ENCODE measurements around the gene ADGRD1. TPM values are rescaled to one million over a fixed set of nuclear protein-coding genes. Genes with fewer than 3 reads are reported as not detected.

ADGRD1 gene
- total and polyA plus RNA-seq, 2 of the 8 experiments (the other 6 are each of a cell fraction or from before 2014, with no cell fraction given) = 0.36 to 0.48 TPM

DNA sequence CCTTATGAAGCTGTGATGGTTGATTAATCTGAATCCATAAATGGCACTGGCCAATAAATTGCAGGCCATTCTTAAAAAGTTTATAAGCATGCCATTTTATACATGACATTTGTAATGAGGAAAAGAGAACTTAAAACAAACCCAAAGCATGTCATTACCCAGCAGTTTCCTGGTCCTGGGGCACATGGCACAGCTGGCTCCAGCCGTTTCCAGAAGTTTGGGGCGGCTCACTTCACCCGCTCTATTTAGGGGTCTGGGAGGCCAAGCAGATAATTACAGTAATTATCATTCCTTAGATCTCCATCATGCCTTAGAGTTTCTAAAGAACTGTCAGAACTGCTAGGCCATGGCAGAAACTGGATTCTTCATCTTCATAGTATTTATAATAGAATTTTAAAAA lies 6.4 kb downstream of the ADGRD1 start:
- H4K5ac ChIP-seq (ENCODE audit: insufficient read length, low read depth, low read length) = no peak overlapping the region
- peaks cover 0 to 4% (median 2%) of the 10 kb centered on the region in 4 experiments; a peak in 3 of 7 replicates for H3K4me1 ChIP-seq (replicated peaks in 1 of 4; ENCODE audit: control insufficient read depth in 3 of 4, insufficient read depth in 4 of 4, low read length in 3 of 4)
- no peak overlapping the region for H3K4me3 ChIP-seq (ENCODE audit: extremely low read depth in 1 of 4, insufficient read depth in 2 of 4, low read depth in 3 of 4, low read length in 4 of 4)
- no peak overlapping the region for H3K18ac ChIP-seq (ENCODE audit: extremely low read depth, low read length)
- H2BK12ac ChIP-seq (ENCODE audit: low read depth, low read length) = no peak overlapping the region
- H3K4ac ChIP-seq (replicated peaks; ENCODE audit: insufficient read length, low read depth, low read length) = no peak overlapping the region
- no peak overlapping the region for H4K8ac ChIP-seq (ENCODE audit: extremely low read depth, insufficient read depth, low read length)
- ChIA-PET CTCF (ENCODE audit: partially characterized antibody) (no interaction called here), POLR2A (ENCODE audit: partially characterized antibody) (no interaction called here)
- no peak overlapping the region for H4K91ac ChIP-seq (replicated peaks; ENCODE audit: insufficient read length, low read length)
- H4K20me1 ChIP-seq (replicated peaks in 1 of 2; ENCODE audit: control insufficient read depth in 1 of 2, insufficient read depth in 2 of 2, low read length in 2 of 2) = peaks cover 0 to 4% of the 10 kb centered on the region in 2 experiments
- no peak for FAIRE-seq
- H3K23me2 ChIP-seq (ENCODE audit: low read depth, low read length) = peaks cover 3% of the 10 kb centered on the region; the same call in 1 of the 2 replicates
- no peak overlapping the region for H2AFZ ChIP-seq (ENCODE audit: low read length)
- H3K27ac ChIP-seq (ENCODE audit: low read depth, low read length) = no peak overlapping the region
- H2AK5ac ChIP-seq (ENCODE audit: low read depth, low read length) = no peak overlapping the region
- no peak overlapping the region for H3K14ac ChIP-seq (ENCODE audit: insufficient read length)
- no peak overlapping the region for H3K23ac ChIP-seq (ENCODE audit: insufficient read length)
- H2BK20ac ChIP-seq (ENCODE audit: low read length) = no peak overlapping the region
- H3K36me3 ChIP-seq (ENCODE audit: control insufficient read depth in 2 of 4, insufficient read depth in 4 of 4, low read length in 3 of 4) = no peaks in the 10 kb centered on the region
- 0 out of 7 replicates have a peak, but pooled peaks cover 0 to 2% (median 0%) of the 10 kb centered on the region in 4 experiments for H3K27me3 ChIP-seq (replicated peaks in 1 of 4; ENCODE audit: control insufficient read depth in 3 of 4, extremely low read depth in 1 of 4, insufficient read depth in 3 of 4, low read length in 3 of 4)
- no peaks in the 10 kb centered on the region for H3K79me2 ChIP-seq (ENCODE audit: control insufficient read depth in 1 of 2, insufficient read depth in 2 of 2, low read length in 2 of 2)
- H2BK5ac ChIP-seq (ENCODE audit: low read depth, low read length) = no peak overlapping the region
- no peak for DNase-seq (ENCODE audit: low read depth in 1 of 2, low spot score in 2 of 2)
- H2BK120ac ChIP-seq (replicated peaks; ENCODE audit: low read depth, low read length) = no peak overlapping the region
- WGBS, 2 experiments (ENCODE audit: extremely low coverage in 1 of 2, insufficient coverage in 1 of 2, insufficient read length in 1 of 2, insufficient replicate concordance in 2 of 2, low coverage in 1 of 2, low lambda C conversion rate in 2 of 2, missing lambda C conversion rate in 1 of 2) = 92% methylated on average over 3 of the region's 3 CpGs; no CpG with 5 or more reads in 1 of the 2 experiments
- H3K79me1 ChIP-seq (ENCODE audit: low read depth, low read length) = no peaks in the 10 kb centered on the region
- no peaks in the 10 kb centered on the region for H3K9me3 ChIP-seq (ENCODE audit: insufficient read depth in 2 of 2, low read depth in 1 of 2, low read length in 1 of 2)
- H3K56ac ChIP-seq (replicated peaks; ENCODE audit: insufficient read length, low read depth, low read length) = no peak overlapping the region
- H2BK15ac ChIP-seq (ENCODE audit: low read length) = no peak overlapping the region
- H3K4me2 ChIP-seq (ENCODE audit: insufficient read depth in 1 of 2, low read depth in 2 of 2, low read length in 2 of 2) = no peak overlapping the region
- no peak overlapping the region for H3K9ac ChIP-seq (replicated peaks in 1 of 4; ENCODE audit: extremely low read depth in 1 of 4, low read depth in 3 of 4, low read length in 3 of 4)
- TF ChIP-seq RXRA (IDR thresholded peaks at IDR 0.05; ENCODE audit: insufficient read depth, low read depth, low read length) = no peak
- no peak for TF ChIP-seq POU5F1 (IDR thresholded peaks at IDR 0.05; ENCODE audit: low read depth, low read length)
- TF ChIP-seq CBX8 (IDR thresholded peaks at IDR 0.05; ENCODE audit: borderline replicate concordance, low read depth, low read length) = no peak
- TF ChIP-seq RAD21 (IDR thresholded peaks at IDR 0.05 in 1 of 2, conservative IDR thresholded peaks at IDR 0.05 in 1 of 2; ENCODE audit: low read depth in 2 of 2, low read length in 2 of 2) = no peak
- TF ChIP-seq GTF2F1 (IDR thresholded peaks at IDR 0.05; ENCODE audit: borderline replicate concordance, low read depth, low read length) = no peak
- TF ChIP-seq CEBPB (IDR thresholded peaks at IDR 0.05; ENCODE audit: low read depth, low read length) = no peak
- no peak for TF ChIP-seq TBP (IDR thresholded peaks at IDR 0.05; ENCODE audit: low read depth, low read length)
- no peak for TF ChIP-seq RBBP5 (IDR thresholded peaks at IDR 0.05; ENCODE audit: borderline replicate concordance, low read depth, low read length)
- TF ChIP-seq BRCA1 (IDR thresholded peaks at IDR 0.05; ENCODE audit: low read depth, low read length) = no peak
- TF ChIP-seq, protein P1, sequence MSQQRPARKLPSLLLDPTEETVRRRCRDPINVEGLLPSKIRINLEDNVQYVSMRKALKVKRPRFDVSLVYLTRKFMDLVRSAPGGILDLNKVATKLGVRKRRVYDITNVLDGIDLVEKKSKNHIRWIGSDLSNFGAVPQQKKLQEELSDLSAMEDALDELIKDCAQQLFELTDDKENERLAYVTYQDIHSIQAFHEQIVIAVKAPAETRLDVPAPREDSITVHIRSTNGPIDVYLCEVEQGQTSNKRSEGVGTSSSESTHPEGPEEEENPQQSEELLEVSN (IDR thresholded peaks at IDR 0.05) = no peak
- no peak for TF ChIP-seq EZH2 (IDR thresholded peaks at IDR 0.05; ENCODE audit: low read depth, low read length, severe bottlenecking)
- TF ChIP-seq TAF1 (IDR thresholded peaks at IDR 0.05; ENCODE audit: low read depth, low read length) = no peak
- TF ChIP-seq SIRT6 (IDR thresholded peaks at IDR 0.05; ENCODE audit: low read length) = no peak
- no peak for TF ChIP-seq EGR1 (IDR thresholded peaks at IDR 0.05; ENCODE audit: borderline replicate concordance, low read depth, low read length)

Measured in H1 (cell line).